CD4-positive, alpha-beta T cell treated with Interferon alpha-2 for 1 hour (primary cell): ENCODE results near the gene UCHL3.
A peak's percentile ranks its signal among the peaks of the same experiment; 100 is the strongest.
"Not testable (repeated sequence)": the region's sequence is repeated elsewhere in the genome, so short reads cannot be mapped to it uniquely, and the experiment has no call there.

Experiments used
- DNase-seq, 2 donors: peaks; one replicate each; pipeline ENCODE4 v3.0.0-alpha.2; 2020 to 2022

UCHL3 gene

DNA sequence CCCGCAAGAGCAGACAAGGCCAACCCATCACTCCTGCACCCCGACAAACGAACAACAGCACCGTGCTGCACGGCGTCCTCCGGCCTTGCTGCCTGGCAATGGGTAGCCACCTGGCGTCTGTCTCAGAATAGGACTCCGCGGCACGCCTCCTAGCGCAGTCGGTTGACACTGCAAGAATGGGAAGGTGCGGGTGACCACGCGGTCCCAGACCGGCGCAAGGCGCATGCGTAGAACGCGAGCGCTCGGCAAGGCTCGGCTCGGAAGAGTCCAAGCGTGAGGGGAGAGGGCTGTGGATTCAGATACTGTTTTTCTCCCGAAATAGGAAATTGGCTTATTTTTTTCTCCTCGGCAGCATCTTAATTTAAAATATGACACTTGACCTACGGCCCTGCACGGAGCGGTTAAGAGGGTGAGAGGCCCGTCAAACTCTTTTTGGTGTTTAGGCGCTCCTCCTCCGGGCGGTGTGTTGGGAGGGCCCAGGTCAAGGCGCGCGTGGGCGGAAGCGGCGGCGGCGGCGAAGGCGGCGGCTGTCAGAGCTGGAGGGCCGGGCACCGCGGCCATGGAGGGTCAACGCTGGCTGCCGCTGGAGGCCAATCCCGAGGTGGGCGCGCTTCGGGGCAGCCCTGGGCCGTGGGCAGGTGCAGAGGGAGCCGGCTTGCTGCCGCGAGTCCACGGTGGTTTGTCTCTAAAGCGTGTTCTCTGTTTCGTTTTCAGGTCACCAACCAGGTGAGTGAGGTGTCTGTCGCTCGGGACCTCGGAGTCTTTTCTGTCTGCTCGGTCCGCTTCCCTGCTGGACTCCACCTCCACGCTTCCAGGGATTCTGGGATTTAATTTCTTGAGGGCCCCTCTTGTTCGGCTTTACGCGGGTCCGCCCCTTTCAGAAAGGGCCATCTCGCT lies at the start of gene UCHL3:
Gene UCHL3, plus strand, starts transcription at position 530 of the 897 bp plus-strand sequence. Its CDS starts 30 bp downstream, at position 560.
- peak; percentile 96 to 98 for DNase-seq

DNA sequence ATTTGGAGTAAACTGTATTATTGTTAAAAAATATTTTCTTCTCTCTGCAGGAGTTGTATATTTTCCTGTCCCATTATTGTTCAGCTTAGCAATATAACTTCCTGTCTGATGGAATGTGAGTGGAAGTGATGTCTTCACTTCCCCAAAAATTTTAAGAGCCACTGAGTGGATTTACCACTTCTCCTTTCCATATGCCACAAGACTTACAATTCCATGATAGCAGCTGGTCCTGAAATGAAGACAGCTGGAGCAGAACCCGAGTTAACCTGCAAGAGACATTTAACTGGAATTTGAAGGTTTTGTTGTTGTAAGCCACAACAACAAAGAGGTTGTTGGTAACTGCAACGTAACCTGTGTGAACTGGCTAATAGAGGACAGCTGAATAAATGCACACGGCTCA lies 44.3 kb upstream of the UCHL3 start:
- no peak for DNase-seq

DNA sequence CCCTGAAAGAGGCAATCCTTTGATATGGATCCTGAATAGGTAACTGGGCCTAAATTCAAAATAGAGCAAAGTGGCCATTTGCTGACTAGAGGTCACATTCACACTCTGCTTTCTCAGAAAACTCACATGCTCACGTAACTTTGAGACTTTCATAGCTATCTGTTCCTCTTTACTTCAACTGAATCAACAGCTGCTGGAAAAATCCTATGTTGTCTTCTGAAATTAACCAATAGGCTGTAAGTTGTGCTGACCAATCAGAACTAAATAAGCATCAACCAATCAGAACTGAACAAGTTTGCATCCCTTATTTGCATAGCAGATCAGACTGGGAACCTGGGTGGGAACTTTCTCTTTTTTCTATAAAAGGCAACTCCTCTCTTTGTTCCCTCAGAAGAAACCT lies 43.6 kb upstream of the UCHL3 start:
- DNase-seq = no peak

- no peak for DNase-seq
These were observed 42.3 kb upstream of the UCHL3 start for GRCh38 chr13:75507027-75508001.

DNA sequence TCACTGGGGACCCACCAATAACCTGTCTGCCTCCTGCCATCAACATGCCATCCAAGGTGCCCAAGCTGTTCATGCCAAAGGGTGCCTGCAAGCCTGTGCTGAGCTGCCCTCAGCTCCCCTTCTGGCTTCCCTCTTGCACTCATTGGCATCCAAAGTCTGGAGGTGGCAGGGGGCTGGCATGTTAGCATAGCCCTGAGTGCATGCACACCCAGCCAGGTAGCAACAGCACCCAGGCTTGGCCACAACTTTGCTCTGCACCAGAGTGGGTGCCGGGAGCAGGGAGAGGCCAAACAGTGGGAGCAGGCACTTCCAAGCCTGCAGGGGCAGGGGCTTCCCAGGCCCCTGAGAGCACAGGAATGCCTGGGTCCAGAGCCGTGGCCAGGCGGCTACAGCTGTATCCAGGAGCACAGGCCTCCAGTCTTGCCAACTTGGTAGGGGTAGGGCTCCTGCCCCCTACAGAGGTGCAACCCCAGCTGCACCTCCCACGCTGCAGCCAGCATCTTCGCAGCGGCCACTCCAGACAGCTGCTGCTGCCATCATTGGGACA lies 41.5 kb upstream of the UCHL3 start:
- no peak for DNase-seq

DNA sequence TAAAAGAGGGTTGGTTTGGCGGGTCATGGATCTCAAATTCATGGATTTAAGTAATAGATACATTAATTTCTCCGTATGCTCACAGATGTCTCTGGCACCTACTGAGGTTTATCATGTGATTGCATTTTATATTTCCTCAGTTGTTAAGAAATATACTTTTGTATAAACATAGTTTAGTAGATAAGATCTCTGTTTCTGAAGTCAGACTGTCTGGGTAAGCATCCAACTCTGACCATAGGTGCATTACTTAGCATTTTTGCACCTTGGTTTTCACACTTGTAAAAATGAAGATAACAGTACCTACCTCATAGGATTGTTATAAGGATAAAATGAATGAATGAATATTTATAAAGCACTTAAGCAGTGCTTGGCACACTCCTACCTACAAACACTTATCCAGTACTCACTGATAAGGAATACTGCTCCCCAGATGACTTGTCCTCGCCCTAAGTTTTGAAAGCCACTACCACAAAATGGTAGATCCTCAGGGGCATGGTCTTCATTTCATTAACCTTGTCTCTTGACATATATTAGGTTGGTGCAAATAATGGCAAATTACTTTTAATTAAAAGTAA lies 38.5 kb upstream of the UCHL3 start:
- no peak for DNase-seq

DNA sequence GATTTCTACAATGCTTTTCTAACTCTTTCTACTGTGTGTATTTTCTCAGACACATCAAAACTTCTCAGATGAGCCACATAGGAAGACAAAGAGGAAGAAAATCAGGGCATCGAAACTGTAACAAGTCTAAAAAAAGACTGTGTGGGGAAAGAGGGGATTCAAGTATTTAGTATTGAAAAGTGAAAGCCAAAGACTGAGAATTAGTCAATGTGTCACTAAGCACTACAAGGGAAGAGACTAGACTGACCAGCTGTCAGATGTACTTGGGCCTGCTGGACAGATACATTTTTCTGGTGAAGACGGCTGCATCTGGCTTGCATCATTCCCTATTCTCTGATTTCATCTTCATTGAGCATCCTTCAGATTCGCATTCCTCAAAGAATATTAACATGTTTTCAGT lies 37.3 kb upstream of the UCHL3 start:
- DNase-seq = no peak

DNA sequence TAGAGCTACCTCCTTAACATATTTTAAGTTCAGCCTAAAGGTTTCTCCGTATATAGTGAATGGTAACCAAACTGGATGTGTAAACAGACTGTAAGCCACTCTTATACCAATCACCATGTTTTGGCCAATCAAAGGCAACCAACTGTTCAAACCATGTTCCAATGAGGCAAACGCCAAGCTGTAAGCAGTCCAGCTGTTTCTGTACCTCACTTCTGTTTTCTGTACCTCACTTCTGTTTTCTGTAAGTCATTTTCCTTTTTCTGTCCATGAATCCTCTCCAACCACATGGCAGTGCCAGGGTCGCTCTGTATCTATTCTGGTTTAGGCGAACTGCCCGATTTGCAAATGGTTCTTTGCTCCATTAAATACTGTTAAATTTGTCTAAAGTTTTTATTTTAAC lies 36.3 kb upstream of the UCHL3 start:
- DNase-seq = no peak

DNA sequence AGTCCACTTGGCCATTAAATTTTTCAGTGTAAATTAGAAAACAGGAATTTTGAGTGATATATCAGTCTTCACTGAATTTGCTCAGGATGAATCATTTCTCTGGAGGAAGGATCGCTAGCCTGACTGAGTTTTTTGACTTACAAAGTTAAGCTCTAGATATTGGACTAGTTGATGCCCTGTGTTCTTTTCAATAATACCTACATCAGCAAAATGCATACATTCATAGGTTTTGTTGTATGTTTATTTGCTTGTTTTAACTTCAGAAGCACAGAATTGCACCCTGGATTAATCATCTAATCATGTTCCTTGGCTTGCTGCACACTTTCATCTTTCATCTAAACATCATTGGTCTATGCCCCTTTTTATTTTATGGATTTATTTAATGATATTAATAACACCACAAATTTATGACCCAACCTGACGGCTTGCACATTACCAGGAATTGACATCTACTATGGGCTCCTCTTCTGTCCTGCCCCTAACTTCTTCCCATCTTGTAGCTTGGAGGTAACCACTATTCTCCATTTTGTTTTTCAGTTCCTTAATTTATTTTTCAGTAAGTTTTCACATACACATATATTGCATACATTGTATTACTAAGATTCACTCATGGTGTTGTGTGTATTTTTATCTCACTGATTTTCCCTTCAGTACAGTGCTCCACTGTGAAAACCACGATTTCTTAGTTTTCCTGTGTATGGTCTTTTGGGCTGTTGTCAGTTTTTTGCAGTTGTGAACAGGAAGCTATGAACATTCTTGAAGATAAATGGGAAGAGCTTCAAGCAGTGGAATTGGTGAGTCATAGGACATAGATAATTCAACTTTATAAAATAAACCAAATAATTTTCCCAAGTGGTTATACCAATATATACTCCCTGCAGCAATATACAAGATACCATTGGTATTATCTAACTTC lies 35.3 kb upstream of the UCHL3 start:
- no peak for DNase-seq

- DNase-seq = no peak
These were observed 31.0 kb upstream of the UCHL3 start for GRCh38 chr13:75518439-75519088.

- DNase-seq = no peak
These were observed 27.6 kb upstream of the UCHL3 start for GRCh38 chr13:75521956-75522355.

- DNase-seq = no peak
These were observed 19.0 kb upstream of the UCHL3 start for GRCh38 chr13:75530549-75530961.

DNA sequence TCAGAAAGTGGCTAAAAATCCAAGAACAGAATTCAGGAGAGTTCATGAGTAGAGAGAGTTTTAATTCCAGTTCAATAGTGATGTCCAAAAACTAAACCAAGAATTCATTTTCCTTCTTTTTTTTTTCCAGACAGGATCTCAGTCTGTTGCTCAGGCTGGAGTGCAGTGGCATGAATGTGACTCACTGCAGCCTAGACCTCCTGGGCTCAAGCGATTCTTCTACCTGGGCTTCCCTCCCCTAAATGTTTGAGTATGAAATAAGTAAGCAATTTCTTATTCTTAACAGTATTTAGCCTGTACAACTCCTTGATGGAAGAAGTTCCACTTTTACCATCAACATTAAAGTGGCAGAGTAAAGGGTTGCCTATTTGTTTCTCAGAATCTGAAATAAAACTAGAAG lies 15.7 kb upstream of the UCHL3 start:
- DNase-seq = no peak

GRCh38 chr13:75537401-75538365 lies 11.9 kb upstream of the UCHL3 start, which contains the start of gene COMMD6:
Gene COMMD6, minus strand, starts transcription at chr13:75537841. Its CDS starts 36 bp downstream, at chr13:75537805.
- DNase-seq = peak; percentile 56 to 68

- peak in 1 of 2 donors; percentile 24 for DNase-seq
These were observed 8.3 kb upstream of the UCHL3 start for GRCh38 chr13:75541287-75541686.

DNA sequence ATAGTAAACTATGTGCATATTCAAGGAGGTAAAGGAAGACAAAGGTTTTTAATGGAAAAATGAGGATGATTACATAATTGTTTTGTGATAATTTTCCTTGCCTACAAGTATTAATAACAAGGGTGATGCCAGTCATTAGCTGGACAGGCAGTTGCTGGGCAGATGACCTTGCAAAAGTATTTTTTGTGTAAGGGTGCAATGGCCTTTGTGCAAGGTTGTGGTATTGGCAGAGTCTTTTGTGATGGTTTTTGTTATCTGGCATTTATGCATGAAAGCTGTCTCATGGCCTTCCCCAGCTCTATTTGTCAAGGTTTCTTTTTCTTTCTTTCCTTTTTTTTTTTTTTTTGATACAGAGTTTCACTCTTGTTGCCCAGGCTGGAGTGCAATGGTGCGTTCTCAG lies 7.6 kb upstream of the UCHL3 start:
- DNase-seq = no peak

DNA sequence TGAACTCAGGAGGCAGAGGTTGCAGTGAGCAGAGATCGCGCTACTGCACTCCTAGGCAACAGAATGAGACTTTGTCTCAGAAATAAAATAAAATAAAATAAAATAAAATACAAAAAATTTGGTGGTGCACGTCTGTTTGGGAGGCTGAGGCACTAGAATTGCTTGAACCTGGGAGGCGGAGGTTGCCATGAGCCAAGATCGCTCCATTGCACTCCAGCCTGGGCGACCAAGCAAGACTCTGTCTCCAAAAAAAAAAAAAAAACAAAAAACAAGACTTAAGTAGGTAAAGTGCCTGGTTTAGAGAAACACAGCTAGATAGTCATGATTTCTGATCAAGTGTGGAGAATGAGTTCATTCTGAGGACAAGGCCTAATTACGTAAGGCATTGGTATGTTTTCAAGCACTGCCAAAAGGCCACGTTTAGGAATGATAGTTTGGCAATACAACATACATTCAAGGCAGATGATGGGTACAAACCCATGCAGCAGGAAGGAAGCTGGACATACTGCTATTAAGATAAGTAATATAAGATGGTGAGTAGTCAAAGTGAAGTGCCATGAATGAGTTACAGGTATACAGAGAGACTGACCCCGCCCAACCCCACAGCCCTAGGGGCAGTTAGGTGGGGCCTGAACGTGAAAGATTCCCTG lies 4.8 kb upstream of the UCHL3 start:
- DNase-seq = no peak

DNA sequence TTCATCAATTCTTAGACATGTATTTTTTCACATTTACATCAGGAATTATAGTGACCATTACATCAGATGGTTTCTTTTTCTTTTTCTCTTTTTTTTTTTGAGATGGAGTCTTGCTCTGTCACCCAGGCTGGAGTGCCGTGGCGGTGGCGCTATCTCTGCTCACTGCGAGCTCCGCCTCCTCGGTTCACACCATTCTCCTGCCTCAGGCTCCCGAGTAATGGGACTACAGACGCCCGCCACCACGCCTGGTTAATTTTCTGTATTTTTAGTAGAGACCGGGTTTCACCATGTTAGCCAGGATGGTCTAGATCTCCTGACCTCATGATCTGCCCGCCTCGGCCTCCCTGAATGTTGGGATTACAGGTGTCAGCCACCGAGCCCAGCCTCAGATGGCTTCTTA lies 4.2 kb upstream of the UCHL3 start:
- not testable (repeated sequence) for DNase-seq

DNA sequence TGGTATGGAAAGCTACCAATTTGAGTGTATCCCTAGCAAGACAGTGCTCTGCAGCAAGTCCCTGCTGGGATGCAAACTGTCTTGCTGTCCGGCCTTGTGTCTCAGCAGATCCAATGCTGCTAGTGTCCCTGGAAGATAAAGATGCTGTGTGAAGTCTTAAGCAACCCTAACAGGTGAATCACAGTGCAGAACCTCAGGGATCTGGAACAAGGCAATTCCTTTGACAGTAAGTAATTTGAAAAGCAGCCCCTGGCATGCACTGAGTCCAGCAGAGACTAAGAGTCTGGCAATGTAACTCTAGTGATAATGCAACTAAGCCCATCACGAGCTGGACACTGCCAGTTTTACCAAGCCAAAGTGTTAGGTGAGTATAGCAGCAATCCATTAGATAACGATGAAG lies 1.7 kb upstream of the UCHL3 start:
- no peak for DNase-seq
